Measurements from ENCODE around the gene ATP5F1D.

Gene ATP5F1D

DNA sequence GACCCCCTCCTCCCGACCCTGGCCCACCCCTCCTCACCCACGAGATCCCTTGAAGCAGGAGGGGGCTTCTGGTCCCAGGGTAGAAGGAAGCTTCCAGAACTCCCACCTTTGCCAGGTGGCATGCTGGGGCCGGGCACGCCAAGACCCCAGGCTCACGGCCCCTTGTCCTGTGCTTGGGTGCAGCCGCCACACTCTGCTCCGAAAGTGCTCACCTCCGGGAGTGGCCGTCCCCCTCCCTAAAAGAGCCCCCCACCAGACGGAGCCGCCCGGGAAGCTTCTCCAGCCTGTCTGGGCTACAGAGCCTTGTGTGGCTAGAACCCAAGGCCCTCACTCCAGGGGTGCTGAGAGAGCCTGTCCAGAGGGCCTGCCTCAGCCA, 42.4 kb downstream of the ATP5F1D start:
- no peak for DNase-seq

DNA sequence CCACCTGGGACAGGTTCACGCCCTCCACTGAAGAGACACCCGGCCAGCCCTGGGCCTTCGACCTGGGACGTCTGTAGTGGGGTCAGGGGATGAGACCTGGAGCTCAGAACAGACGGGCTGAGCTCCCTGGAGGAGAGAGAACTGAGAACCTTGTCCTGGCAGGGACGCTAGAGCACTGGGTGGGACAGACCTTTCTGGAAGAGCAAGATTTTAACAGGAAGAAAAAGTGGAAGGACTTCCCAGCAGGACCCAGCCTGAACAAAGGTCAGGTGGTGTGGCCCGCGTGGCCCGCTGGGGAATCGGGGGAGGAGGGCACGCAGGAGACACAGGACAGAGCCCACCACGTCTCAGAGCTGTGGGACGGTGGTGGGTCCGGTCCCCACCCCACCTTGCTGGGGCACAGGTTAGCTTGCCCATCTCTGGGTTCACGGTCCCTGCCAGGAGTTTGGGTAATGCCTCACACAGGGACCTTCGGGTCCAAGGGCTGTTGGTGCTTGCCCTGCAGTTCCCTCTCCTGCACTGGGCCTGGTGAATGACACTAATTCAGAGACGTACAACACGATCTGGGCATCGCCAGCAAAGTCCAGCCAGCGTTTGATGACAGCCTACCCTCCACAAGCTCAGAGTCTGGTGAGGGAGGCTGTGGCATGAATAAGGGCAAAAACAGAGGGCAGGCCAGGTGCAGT, 42.9 kb downstream of the ATP5F1D start:
- no peak for DNase-seq

DNA sequence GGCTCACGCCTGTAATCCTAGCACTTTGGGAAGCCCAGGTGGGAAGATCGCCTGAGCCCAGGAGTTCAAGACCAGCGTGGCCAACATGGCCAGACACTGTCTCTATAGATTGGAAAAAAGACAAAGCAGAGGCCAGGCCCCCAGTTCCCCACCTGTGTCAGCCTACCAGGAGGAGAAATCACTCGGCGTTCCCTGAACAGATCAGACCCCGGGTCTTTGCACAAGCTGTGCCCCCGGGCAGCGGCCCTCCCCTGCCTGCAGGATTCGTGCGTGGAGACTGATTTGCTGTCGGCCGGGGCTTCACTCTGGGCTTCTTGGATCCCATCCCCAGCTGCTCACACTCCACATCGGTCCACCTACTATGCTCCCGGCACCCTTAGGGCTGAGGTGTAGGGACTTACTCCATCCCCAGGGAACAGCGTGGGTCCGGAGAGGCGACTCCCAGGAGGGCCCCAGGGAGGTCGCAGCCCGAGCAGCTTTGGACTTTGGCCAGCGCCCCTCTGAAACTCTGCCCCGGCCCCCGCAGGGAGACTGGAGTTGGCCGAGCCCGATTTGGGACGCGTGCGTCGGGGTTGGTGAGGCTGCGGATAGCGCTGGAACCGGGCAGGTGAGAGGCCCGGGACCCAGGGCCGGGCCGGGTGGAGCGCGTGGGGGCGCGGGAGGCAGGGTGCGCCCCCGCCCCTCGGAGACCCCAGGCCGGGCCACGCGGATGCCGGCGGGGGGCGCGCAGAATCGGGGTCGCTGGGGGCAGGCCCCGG, 43.6 kb downstream of the ATP5F1D start:
- no peak for DNase-seq

DNA sequence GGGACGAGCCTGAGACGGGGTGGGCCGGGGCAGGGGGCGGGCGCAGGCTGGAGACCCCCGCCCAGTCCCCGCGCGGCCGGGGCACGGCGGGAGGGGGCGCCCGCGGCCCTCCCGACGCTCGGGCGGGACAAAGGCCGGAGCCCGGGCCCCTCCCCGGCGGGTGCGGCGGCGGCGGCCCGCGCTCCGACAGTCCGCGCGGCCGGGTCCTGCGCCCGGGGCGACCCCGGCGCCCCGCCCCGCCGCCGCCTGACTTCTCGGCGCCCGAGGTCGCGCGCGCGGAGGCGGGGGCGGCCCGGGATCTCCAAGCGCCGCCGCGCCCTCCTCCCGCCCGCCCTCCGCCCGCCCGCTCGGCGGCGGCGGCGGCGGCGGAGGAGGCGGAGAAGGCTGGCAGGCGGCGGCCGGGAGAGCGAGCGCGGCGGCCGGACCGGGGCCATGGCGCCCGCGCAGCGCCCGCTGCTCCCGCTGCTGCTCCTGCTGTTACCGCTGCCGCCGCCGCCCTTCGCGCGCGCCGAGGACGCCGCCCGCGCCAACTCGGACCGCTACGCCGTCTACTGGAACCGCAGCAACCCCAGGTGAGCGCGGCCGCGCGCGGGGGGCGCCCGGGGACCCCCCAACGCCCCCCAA, 44.3 kb downstream of the ATP5F1D start, which contains the start of gene EFNA2:
Gene EFNA2 (plus strand): TSS at position 137 of the 624 bp plus-strand sequence. CDS start 296 bp downstream, at position 433.
- DNase-seq = no peak

DNA sequence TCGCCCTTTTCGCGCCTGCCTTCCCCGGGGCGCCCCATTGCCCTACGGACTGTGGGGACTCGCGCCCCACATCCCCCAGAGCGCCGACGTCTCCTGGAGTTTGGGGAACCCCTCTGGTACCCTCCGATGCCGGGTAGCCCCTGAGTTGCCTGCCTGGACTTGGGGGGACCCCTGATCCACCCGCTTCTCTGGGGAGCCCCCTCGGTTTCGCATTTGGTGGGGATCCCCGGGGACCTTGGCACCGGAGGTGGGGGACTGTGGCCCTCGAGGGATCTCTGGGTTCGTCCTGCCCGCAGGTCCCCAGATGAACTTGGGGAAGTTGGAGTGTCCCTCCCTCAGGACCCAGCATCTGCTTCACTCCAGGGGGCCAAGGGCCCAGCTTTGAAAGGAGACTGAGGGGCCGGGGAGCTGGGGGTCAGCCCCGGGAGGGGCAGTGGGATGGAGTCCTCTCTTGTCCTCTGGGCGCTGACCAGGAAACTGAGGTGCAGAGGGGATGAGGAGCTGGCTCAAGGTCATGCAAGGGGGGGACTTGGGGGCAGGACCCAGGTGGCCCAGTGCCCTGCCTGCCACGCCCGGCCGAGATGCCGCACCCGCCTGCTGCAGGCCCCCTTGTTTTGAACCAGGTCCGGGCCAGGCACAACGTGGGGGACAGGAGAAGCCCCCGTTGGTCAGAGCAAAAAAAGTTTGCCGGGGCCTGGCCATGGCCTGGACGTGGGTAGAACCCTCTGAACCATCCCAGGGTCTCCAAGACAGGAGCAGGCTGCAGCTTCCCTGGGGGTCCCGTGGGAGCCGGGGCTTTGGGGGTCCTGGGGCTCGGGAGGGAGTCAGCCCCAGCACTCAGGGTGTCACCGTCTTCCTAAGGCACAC, 45.2 kb downstream of the ATP5F1D start:
- no peak for DNase-seq

DNA sequence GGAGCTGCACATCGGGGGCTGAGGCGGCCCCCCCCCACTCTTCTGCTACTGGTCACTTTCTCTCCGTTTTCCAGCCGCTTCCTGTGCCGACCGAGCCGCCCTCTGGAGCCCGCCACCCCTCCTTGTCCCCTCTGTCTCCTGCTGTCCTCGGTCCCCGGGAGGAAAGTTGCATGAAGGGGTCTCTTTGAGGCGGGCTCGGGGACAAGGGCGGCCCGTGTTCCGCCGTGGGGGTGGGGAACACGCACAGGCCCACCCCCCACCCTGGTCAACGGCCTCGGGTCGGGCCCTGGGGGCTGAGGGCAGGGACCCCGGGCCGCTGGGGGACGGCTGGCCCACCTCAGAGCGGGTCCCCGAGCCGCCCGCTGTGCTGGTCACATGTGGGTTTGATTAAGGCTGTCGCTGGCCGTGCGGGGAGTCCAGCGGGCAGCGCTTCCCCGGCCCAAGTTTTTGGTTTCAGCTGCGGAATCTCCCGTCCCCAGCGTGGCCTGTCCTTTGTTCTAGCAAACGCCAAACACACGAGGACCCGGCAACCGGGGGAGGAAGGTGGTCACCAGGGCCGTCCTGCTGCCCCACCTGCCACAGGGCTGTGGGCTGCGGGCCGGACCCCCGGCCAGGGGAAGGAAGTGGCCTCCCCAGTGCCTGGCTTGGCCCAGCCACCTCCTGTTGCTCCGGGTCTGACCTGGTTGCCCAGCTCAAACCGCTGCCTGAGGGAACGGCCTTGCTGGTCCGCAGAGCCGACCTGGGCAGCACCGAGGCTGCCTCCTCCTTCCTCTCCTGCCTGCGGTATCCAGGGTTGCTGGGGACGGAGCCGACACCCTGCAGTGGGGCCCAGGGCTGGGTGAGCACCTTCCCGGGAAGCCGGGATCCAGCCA, 46.0 kb downstream of the ATP5F1D start:
- no peak for DNase-seq

DNA sequence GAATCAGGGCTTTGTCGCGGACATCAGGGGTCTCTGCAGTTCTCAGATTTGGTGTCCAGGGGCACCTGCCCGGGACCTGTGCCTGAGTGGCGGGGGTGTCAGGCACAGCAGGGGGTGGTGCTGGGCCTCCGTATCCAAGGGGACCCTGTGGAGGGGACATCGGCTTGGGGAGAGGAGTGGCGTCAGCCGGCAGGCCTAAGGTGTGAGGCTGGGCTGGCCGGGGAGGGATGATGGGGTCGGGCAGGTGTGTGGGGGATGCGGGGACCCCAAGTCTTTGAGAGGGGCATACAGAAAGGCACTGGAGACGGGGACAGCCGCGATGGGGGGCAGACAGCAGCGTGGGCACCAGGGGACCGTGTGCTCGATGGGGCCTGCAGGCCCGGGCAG, 46.7 kb downstream of the ATP5F1D start:
- DNase-seq = no peak

DNA sequence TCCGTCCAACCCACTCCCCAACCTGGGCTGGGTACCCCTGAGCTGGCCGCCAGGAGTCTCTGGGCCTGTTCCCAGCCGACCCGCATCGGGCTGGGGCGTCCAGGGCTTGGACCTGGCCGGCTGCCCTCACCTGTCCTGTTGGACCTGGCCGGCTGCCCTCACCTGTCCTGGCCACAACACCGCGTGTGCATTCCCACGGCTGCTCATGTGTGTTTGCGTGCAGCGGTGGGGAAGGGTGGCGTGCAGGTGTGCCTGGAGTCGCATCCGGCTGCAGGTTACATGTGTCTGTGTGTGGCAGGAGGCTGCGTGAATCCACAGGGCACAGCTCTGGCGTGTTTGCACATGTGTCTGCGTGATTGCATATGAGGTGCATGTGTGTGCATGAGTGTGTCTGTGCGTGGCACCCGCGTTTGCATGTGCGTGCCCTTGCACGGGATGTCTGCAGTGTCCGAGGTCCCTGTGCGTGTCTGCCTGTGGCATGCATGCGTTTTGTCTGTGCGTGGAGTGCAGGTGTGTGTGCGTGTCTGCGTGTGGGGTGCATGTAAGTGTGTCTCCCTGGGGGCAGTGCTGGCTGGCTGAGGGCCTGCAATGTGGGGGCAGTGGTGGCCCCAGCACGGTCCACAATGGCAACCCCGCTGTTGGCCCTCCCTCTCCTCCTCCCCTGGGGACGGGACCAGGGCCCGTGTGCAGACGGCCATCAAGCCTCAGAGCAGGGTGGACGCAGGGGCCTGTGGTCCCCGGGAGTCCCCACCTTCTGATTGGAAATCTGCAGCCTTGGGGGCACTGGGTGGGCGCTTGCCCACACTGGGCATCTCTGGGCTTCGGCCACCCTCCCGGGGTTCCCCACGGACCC, 47.5 kb downstream of the ATP5F1D start:
- no peak for DNase-seq

DNA sequence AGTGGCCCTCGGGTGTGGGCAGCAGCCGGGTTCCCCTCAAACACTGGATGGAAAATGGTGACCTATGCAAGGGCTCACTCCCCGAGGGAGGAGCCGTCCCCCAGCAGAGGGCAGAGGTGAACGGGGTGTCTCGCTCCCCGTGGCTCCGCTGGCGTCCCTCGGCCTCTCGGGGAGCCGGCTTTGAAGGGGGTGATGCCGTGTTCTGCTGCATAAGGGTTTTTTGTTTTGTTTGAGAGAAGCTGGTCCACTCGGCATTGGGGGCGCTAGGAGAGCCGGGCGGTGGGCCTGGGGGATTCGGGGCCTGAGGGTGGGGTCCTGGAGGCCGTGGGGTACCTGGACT, 48.1 kb downstream of the ATP5F1D start:
- DNase-seq = no peak

DNA sequence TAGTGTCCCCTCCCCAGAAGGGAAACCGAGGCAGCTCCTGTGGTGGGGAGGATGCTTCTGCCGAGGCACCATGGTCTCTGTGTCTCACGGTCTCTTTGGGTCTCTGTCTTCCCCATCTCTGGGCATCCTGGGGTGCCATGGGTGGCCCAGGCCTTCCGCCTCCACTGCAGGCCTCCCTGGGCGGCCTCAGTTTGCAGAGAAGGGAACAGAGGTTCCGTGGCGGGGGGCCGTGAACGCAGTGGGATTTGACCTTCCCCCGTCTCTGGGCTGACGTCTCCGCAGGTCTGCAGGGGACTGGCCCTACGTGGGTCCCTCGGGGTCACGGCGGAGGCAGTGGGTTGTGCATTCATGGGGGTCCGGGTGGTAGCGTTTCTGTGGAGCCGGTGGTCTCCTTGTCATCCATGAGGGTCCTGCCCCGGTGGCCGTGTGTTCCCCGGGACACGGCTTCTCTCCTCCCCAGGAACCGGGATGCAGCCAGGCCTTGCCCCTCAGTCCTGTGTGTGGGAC, 48.7 kb downstream of the ATP5F1D start:
- DNase-seq = no peak

DNA sequence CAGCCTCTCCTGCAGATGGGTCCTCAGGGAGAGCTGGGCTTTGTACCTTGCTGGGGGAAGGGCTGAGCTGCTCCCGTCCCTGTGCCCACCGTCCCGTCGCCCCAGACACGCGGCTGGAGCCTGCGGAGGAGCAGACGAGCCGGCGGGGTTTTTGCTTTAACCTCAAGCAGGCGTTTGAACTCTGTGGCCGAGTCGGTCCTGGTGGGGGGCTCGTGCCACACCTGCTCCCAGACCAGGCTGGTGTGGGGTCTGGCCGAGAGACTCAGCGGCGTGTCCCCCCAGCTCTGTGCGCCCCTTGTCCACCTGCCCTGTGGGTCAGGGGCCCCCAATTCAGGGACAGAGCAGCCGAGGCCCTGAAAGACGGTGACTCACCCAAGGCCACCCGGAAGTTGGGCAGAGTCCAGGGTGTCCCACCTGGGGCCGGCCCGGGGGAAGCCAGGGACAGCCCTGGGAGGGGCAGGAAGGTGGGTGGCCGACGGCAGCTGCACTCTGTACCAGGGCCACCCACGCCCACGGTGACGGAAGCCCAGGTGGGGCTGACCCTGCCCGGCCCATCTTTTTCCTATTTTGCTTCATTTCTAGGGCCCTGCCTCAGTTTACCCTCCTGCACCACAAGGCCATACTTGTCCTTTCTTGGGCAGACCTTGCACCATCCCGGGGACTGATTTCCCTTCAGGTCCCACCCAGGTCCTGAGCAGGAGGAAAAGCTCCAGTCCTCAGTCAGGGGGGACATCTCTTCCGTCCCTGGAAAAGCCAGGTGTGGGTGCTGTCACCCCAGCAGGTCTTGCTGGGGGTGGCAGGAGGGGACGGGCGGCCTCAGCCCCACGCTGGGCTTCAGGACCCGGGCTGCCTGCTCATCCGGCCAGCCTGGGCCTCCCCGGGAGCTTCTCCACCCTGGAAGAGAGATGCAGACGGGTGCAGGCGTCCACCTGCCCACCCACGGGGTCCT, 49.4 kb downstream of the ATP5F1D start:
- DNase-seq = no peak

DNA sequence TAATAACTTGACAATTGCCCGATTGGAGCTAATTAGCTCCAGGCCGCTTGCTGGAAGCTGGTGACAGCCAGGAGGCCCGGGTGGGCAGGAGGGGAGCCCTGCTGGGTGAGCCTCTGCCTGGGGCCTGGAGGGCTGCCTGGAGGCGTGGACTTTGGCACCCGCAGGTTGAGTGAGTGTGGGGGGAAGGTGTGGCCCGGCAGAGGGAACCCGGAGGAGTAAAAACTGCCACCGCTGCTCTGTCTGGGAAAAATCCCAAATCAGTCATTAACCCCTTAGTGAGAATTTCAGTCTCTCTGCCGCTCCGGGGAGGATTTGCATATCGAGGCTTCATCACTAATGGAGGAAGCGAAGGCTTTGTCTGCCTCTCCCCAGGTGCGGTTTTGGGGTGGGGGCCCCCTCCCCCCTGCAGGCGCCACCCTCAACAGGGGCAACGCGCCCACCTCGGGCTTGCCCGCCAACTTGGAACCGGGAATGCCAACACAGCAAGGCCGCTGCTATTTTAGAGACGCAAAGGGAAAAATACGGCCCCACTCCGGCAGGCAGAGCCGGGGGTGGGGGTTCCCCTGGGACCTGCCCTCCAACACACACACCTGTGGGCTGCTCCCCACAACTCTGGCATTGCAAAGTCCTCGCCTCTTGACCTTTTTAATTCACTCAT, 50.3 kb downstream of the ATP5F1D start:
- no peak for DNase-seq

DNA sequence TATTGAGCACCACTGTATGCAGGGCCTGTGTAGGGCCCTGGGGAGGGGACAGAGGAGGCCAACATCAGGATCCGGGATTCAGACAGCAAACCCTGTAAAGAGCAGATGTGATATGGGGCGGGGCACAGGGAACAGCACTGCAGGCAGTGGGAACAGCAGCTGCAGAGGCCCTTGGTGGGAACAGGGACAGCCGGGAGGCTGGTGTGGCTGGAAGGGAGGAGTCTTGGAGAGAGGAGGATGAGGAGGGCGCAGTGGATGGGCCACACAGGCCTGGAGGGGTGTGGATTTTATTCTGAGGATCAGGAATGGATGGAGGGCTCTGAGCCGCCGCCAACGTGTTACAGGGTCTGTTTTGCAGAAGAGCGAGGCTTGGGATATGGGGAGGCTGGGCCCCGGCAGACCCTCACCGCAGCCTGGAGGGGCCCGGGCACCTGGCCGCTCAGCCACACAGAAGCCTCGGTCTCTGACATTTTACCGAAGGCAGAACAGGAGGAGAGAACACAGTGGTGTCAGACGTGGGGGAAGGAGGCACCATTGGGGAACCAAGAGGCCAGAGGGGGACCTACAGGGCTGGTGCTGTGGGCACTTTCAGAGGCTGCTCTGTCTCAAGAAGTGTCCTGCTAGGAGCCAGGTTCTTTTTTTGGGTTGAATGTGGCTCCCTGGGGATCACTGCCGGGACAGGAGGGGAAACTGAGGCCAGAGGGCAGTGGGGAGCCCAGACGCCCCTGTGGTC, 51.0 kb downstream of the ATP5F1D start:
- no peak for DNase-seq

DNA sequence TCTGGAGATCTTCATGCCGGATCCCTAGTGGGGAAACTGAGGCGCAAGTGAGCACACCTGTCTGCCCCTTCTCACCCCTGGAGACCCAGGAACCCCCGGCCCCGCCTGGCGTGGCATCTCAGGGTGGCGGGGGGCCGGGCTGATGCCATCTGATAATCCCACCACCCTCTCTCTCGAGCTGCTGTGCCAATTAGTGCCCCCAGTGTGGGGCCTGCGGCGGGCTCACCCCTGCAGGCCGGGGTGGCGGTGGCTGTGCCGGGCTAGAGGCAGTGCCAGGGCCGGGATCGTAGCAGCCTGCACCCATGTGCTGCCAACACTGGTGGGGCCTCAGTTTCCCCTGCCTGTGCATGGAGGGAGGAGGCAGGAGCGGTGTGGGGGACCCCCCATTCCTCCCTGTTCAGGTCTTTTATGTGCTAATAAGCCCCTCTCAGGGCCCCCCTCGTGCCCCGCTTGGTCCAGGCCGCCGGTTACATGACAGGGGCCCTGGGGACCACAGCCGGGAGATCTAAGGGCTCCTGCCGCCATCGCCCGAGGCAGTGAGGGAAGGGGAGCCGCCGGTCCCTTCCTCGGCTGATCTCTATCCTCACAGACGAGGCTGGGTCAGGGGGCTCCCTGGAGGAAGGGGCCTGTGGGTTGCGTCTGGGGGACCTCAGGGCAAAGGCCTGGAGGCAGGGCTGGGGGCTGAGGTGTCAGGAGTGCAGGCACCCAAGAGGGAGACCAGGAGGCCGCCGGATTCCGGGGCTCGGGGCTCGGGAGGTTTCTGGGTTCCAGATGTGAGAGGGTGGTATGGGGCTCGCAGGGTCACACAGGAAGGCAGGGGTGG, 52.4 kb downstream of the ATP5F1D start:
- no peak for DNase-seq
